Osteocyte (in vitro differentiated cells): ENCODE results near the gene THTPA. TPM values are rescaled to one million over a fixed set of nuclear protein-coding genes. Genes with fewer than 3 reads are reported as not detected.
A peak's percentile ranks its signal among the peaks of the same experiment; 100 is the strongest.

Experiments
- DNase-seq: peaks from one replicate; pipeline ENCODE4 v3.0.0; 2021; ENCODE audit warnings: mixed read lengths; ENCODE audit not compliant: unreplicated experiment; ENCODE audit errors: extremely low spot score
- H3K27ac Mint-ChIP-seq: one replicate; pipeline ENCODE4 v1.8.0; 2021; ENCODE audit warnings: mild to moderate bottlenecking, mixed read lengths; ENCODE audit not compliant: unreplicated experiment
- H3K27me3 Mint-ChIP-seq: one replicate; pipeline ENCODE4 v1.8.0; 2021; ENCODE audit warnings: mixed read lengths; ENCODE audit not compliant: unreplicated experiment
- H3K36me3 Mint-ChIP-seq: one replicate; pipeline ENCODE4 v1.8.0; 2021; ENCODE audit warnings: mixed read lengths; ENCODE audit not compliant: unreplicated experiment
- H3K4me1 Mint-ChIP-seq: one replicate; pipeline ENCODE4 v1.8.0; 2021; ENCODE audit warnings: mixed read lengths; ENCODE audit not compliant: unreplicated experiment
- H3K4me3 Mint-ChIP-seq: one replicate; pipeline ENCODE4 v1.8.0; 2021; ENCODE audit warnings: mild to moderate bottlenecking, moderate library complexity, mixed read lengths; ENCODE audit not compliant: unreplicated experiment
- H3K9me3 Mint-ChIP-seq: one replicate; pipeline ENCODE4 v1.8.0; 2021; ENCODE audit warnings: mixed read lengths; ENCODE audit not compliant: unreplicated experiment
- total RNA-seq: library from RNA; stranded (reverse); gene quantifications from 2 replicates; pipeline ENCODE4 v1.2.1, GENCODE V29; 2021
- TF ChIP-seq, protein P1 (sequence below): fragments of 200-600 bp; sonication (generic); IDR thresholded peaks from 2 replicates; pipeline ENCODE4 v1.5.0; 2021; ENCODE audit warnings: antibody characterized with exemption, mild to moderate bottlenecking, moderate library complexity

Gene THTPA
- total RNA-seq, 1 donor from 2014 or later = 25.7 TPM

DNA sequence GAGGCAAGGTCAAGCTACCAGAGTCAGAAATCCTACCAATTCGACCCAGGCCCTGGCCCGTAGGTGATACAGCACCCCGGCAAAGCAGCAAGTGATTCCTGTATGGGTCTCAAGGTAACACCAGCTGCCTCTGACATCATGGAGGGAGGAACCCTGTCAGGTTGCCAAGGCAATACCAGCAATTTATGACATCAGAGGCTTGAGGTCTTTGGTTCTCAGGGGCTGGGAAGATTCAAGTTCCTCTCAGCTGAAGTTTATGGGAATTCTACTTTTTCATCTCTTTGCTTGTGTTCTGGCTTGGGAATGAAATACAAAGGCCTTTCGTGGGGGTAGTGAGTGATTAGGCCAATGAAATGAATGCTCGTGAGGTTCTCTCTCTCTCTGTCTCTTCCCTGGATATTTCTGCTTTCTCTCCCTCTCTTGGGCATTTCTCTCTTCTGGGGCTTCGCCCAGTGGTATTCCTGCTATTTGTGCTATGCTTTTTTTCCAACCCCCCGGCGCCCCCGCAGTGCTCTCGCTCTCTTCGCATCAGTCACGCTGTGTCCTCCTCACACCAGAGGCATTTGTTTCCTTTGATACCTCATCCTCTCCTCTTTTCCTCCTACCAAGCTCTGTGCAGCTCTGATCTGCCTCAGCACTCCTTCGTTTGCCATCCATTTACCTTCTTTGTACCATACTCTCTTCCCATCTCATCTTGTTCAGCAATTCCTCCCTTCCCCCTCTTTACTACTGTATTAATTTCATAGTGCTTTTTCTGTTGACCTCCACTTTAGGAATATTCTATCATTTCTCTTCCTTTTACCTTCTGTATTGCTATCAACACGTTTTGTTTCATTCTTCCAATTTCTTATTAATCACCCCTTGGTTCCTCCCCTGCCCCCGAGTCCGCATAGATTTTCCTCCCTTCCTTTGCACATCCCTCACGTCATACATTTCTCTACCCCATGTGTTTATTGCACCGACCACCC lies 7.4 kb upstream of the THTPA start:
- Mint-ChIP-seq H3K27me3 (no peaks in the 10 kb centered on the region), H3K4me1 (peaks cover 7% of the 10 kb centered on the region)
- DNase-seq = no peak

DNA sequence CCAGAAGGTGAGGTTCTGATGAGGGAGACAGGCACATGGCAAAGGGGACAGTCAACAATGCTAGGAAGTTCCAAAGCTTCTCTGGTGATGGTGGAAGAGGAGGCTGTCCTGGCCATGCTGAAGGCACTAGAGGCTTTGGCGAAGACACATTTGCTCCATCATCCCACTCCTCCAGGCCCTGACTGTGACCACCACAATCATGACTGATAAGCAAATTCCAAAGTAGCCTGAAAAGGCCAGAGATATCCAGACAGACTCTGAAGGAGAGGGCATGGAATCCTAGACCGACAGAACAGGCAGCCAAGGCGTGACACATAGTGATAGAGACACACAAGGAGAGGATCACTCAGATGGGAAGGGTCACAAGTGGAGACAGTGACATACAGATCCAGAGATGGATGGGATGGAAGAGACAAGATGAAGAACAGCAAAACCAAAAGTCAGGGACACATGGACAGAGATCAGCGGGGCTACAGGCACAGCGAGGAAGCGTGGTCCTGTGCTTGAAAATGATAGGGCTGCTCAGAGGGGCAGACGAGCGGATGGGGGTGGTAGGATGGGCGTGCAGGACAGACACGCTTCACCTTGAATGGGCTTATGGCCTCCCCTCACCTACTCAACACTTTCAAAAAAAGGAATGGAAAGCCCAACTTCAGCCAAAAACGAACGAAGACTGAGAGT lies 5.8 kb upstream of the THTPA start:
- Mint-ChIP-seq H3K27me3 (no peaks in the 10 kb centered on the region), H3K4me1 (peaks cover 5% of the 10 kb centered on the region), H3K27ac (no peak overlapping the region), H3K36me3 (no peaks in the 10 kb centered on the region), H3K9me3 (no peaks in the 10 kb centered on the region), H3K4me3 (no peak overlapping the region)
- DNase-seq = no peak
- TF ChIP-seq, protein P1, sequence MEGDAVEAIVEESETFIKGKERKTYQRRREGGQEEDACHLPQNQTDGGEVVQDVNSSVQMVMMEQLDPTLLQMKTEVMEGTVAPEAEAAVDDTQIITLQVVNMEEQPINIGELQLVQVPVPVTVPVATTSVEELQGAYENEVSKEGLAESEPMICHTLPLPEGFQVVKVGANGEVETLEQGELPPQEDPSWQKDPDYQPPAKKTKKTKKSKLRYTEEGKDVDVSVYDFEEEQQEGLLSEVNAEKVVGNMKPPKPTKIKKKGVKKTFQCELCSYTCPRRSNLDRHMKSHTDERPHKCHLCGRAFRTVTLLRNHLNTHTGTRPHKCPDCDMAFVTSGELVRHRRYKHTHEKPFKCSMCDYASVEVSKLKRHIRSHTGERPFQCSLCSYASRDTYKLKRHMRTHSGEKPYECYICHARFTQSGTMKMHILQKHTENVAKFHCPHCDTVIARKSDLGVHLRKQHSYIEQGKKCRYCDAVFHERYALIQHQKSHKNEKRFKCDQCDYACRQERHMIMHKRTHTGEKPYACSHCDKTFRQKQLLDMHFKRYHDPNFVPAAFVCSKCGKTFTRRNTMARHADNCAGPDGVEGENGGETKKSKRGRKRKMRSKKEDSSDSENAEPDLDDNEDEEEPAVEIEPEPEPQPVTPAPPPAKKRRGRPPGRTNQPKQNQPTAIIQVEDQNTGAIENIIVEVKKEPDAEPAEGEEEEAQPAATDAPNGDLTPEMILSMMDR = no peak

More for the DNA sequence above, 7.4 kb upstream of the THTPA start:
- H3K27ac Mint-ChIP-seq = no peak overlapping the region
- TF ChIP-seq, protein P1 = no peak
- no peak overlapping the region for H3K4me3 Mint-ChIP-seq
- H3K36me3 Mint-ChIP-seq = no peaks in the 10 kb centered on the region
- no peaks in the 10 kb centered on the region for H3K9me3 Mint-ChIP-seq

DNA sequence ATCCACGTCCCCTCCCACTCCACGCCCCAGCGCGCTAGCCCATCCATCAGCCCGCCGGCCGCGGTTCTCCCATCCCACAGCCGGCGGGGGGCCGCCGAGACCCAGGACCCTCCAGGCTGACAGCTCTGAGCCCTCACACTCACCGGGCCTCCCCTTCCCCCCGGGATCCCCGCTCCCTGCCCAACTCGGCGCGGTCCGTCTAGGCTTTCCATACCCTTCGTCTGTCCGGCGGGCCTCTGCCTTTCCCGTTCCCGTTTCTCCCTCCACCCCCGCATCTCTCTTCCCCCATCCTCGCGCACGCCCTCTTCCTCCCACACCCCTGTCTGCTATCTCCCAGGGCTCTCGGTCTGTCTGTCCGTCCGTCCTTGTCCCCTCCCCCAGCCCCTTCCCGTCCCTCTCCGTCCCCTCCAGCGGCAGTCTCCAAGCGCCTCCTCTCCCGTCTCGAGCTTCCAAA lies 5.2 kb upstream of the THTPA start:
- TF ChIP-seq, protein P1 = no peak
- Mint-ChIP-seq H3K9me3 (no peaks in the 10 kb centered on the region), H3K36me3 (no peaks in the 10 kb centered on the region), H3K27me3 (no peaks in the 10 kb centered on the region), H3K27ac (peak overlapping the region; percentile 74), H3K4me3 (no peak overlapping the region), H3K4me1 (peaks cover 7% of the 10 kb centered on the region)
- DNase-seq = no peak

DNA sequence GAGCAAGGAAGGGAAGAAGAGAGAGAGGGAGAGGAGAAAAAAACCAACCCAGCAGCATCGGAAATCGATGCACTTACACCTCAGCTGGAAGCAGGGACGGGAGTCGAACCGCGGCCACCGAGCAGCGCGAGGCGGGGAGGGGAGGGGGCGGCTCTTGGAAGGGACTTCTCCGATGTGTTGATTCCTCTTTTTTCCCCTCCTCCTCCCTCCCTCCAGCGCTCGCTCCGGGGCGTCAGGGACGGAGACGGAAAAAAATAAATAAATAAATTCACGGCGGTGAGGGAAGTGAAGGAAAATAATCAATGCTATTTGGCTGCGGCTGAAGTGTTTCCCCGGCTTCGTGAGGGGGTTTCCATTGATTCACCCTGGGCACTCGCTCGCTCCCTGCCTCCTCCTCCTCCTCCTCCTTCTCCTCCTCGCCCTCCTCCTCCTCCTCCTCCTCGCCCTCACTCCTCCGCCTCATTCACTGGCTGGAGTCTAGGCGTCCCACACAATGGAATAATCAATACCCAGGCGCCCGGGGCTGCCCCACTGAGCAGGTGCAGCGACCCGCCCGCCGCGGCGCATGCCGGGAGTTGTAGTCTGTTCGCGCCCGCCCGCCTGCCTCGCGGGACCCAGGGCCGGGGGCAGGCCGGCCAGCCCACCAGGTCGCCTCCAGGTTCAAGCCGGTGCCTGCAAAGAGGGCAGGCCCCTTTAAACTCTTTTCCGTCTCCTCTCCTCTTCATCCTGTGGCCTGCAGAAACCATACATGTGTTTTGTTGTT lies 4.6 kb upstream of the THTPA start, which contains the start of gene ZFHX2:
Gene ZFHX2, minus strand, starts transcription at position 500 of the 763 bp plus-strand sequence. CDS start 16,440 bp downstream, outside the sequence.
- peak; percentile 91 for DNase-seq
- H3K27ac Mint-ChIP-seq = peak within 1 kb of the TSS; percentile 74
- no peaks in the 10 kb centered on the region for H3K27me3 Mint-ChIP-seq
- H3K36me3 Mint-ChIP-seq = no peaks in the 10 kb centered on the region
- no peak within 1 kb of the TSS for H3K4me3 Mint-ChIP-seq
- peaks cover 11% of the 10 kb centered on the region for H3K4me1 Mint-ChIP-seq
- H3K9me3 Mint-ChIP-seq = no peaks in the 10 kb centered on the region
- TF ChIP-seq, protein P1 = no peak
